ENCODE measurements around the gene KCNE3.

DNA sequence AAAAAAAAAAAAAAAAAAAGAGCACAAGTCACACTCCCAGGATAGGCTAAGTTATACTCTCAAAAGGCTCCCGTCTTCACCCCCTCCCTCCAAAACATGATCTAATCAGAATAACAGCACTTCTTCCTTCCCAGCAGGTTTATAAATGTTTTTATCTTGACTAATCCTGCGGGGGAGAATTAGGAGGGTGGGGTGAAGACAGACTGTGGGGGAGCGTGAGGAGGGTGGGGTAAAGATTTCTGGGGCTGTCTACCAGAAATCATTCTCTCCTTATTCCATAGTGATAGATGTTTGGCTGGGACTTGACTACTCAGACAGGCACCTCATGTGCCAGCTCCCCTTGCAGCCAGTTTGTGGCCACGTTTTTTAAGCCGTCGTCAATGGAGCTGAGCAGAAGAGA lies 17.0 kb downstream of the KCNE3 start:
- TF ChIP-seq, protein P1, sequence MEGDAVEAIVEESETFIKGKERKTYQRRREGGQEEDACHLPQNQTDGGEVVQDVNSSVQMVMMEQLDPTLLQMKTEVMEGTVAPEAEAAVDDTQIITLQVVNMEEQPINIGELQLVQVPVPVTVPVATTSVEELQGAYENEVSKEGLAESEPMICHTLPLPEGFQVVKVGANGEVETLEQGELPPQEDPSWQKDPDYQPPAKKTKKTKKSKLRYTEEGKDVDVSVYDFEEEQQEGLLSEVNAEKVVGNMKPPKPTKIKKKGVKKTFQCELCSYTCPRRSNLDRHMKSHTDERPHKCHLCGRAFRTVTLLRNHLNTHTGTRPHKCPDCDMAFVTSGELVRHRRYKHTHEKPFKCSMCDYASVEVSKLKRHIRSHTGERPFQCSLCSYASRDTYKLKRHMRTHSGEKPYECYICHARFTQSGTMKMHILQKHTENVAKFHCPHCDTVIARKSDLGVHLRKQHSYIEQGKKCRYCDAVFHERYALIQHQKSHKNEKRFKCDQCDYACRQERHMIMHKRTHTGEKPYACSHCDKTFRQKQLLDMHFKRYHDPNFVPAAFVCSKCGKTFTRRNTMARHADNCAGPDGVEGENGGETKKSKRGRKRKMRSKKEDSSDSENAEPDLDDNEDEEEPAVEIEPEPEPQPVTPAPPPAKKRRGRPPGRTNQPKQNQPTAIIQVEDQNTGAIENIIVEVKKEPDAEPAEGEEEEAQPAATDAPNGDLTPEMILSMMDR (IDR thresholded peaks at IDR 0.05; ENCODE audit: insufficient read depth, low read length, poor library complexity, severe bottlenecking), result no peak
- TF ChIP-seq EZH2phosphoT487 (conservative IDR thresholded peaks at IDR 0.05; ENCODE audit: low read length), result no peak
